D721Med (cell line): ENCODE data around the gene PRDM9.
"Not testable (repeated sequence)": the region's sequence is repeated elsewhere in the genome, so short reads cannot be mapped to it uniquely, and the experiment has no call there.

Experiments used
- DNase-seq: peaks from one replicate; pipeline ENCODE4 v3.0.0; 2011; ENCODE audit warnings: low spot score; ENCODE audit not compliant: insufficient read length
- FAIRE-seq: peaks from 2 replicates; lab custom pipeline; 2011; peaks lifted over from hg19 to GRCh38; lab: Jason Lieb, UNC
- CTCF ChIP-seq: IDR thresholded peaks from 2 replicates; pipeline ENCODE4 v1.5.1; 2012; ENCODE audit warnings: mild to moderate bottlenecking, control low read depth; ENCODE audit not compliant: insufficient read depth; ENCODE audit errors: missing control alignments

The PRDM9 gene

GRCh38 chr5:23474315-23474714 is 33.1 kb upstream of the PRDM9 start:
- TF ChIP-seq CTCF = no peak
- FAIRE-seq = no peak
- no peak for DNase-seq

GRCh38 chr5:23476580-23476979 is 30.8 kb upstream of the PRDM9 start:
- no peak for TF ChIP-seq CTCF
- FAIRE-seq (no peak), DNase-seq (no peak)

- no peak for TF ChIP-seq CTCF
- no peak for DNase-seq
- no peak for FAIRE-seq
Measured at GRCh38 chr5:23482642-23483041, 24.8 kb upstream of the PRDM9 start.

- FAIRE-seq (no peak), DNase-seq (no peak)
- no peak for TF ChIP-seq CTCF
Measured at GRCh38 chr5:23483090-23483489, 24.3 kb upstream of the PRDM9 start.

GRCh38 chr5:23484096-23484495 is 23.3 kb upstream of the PRDM9 start:
- TF ChIP-seq CTCF = no peak
- no peak for DNase-seq
- no peak for FAIRE-seq

- not testable (repeated sequence) for FAIRE-seq
Measured at GRCh38 chr5:23486227-23486626, 21.2 kb upstream of the PRDM9 start.

GRCh38 chr5:23490993-23491392 is 16.4 kb upstream of the PRDM9 start:
- TF ChIP-seq CTCF = no peak
- FAIRE-seq (no peak), DNase-seq (no peak)

More at GRCh38 chr5:23486227-23486626, 21.2 kb upstream of the PRDM9 start:
- not testable (repeated sequence) for DNase-seq

GRCh38 chr5:23494558-23494957 is 12.9 kb upstream of the PRDM9 start:
- TF ChIP-seq CTCF = no peak
- DNase-seq (no peak), FAIRE-seq (no peak)
